ENCODE data around the gene ARHGAP22. TPM values are rescaled to one million over a fixed set of nuclear protein-coding genes. Genes with fewer than 3 reads are reported as not detected.

ARHGAP22 gene
- total RNA-seq, 1 experiment from 2014 or later, result 13.5 TPM

DNA sequence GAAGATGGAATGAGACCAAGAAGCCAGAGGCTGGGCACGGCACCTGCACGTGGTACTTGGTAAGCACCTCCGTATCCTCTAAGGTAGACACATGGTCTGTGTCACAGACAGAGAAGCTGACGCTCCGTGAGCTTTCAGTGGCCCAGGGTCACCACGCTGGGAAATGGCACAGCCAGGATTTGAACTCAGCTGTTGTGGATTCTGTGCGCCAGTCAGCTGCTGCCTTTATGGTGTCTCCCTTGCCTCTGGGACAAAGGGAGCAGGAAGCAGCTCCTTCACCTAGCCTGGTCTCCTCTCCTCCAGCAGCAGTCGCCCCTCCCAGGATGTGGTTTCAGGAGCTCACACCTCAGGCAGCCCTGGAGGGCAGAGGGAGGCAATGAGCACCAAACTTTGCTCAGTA lies 110.8 kb downstream of the ARHGAP22 start:
- Histone ChIP-seq H3K9me3 (no peaks in the 10 kb centered on the region), H3K4me3 (ENCODE audit: low read depth, low read length) (no peak overlapping the region), H3K4me1 (peaks cover 8% of the 10 kb centered on the region; the same call in 1 of the 2 replicates), H3K27me3 (replicated peaks; ENCODE audit: control insufficient read depth, insufficient read depth, low read length) (no peaks in the 10 kb centered on the region), H3K36me3 (ENCODE audit: control insufficient read depth, insufficient read depth, low read length) (no peaks in the 10 kb centered on the region)
- BruUV-seq (replicated peaks), result no TSS peak
- Mint-ChIP-seq H3K9me3 (ENCODE audit: unreplicated experiment) (no peaks in the 10 kb centered on the region), H3K36me3 (ENCODE audit: insufficient read depth, unreplicated experiment) (no peaks in the 10 kb centered on the region), H3K27ac (ENCODE audit: unreplicated experiment) (no peak overlapping the region), H3K27me3 (ENCODE audit: insufficient read depth, unreplicated experiment) (no peaks in the 10 kb centered on the region), H3K4me3 (ENCODE audit: unreplicated experiment) (no peak overlapping the region), H3K4me1 (ENCODE audit: low read depth, unreplicated experiment) (peaks cover 7% of the 10 kb centered on the region)
- TF ChIP-seq, protein P1, sequence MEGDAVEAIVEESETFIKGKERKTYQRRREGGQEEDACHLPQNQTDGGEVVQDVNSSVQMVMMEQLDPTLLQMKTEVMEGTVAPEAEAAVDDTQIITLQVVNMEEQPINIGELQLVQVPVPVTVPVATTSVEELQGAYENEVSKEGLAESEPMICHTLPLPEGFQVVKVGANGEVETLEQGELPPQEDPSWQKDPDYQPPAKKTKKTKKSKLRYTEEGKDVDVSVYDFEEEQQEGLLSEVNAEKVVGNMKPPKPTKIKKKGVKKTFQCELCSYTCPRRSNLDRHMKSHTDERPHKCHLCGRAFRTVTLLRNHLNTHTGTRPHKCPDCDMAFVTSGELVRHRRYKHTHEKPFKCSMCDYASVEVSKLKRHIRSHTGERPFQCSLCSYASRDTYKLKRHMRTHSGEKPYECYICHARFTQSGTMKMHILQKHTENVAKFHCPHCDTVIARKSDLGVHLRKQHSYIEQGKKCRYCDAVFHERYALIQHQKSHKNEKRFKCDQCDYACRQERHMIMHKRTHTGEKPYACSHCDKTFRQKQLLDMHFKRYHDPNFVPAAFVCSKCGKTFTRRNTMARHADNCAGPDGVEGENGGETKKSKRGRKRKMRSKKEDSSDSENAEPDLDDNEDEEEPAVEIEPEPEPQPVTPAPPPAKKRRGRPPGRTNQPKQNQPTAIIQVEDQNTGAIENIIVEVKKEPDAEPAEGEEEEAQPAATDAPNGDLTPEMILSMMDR (IDR thresholded peaks at IDR 0.05; ENCODE audit: insufficient read depth in 1 of 2, low read depth in 1 of 2, low read length in 1 of 2, severe bottlenecking in 1 of 2, unreplicated experiment in 1 of 2), result no peak
- intact Hi-C loops (cut with micrococcal nuclease; ENCODE audit: unreplicated experiment), result no loop called here
- ChIA-PET POLR2A (no interaction called here), CTCF (no interaction called here)
- no peak for DNase-seq

DNA sequence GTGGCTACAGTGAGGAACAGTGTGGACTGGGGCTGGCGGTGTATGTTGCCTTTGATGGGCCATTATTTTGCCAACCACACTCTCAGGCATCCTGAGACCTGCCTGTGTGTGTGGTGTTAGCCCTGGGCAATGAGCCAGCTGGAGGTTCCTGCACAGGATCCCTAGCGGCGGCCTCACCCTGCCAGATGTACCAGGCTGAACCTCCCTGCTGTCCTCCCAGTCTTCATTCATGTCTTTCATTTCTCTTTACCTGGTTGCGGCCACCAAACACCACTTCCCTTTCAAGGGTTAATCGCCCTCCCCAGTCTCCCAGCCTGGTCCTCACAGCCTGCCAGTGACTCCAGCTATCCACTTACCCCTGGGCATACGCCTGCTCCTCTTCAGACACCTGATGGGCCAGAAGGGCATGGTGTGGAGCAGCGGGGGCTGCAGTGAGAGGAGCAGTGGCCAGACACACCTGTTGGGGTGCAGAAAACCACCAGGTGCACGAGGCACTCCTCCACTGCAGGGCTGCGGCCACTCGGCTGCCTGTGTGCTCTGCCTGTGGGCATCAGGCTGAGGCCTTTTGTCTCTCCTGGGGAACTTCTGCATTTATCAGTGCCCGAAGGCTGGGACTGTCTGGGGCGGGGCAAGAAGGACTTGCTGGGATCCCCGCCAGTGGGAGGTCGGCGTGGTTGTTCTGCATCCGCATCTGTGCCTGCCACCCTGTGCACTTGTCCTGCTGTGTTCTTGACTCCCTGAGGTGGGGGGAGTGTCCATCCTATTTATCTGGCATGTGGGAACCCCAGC lies 111.6 kb downstream of the ARHGAP22 start:
- peaks cover 8% of the 10 kb centered on the region; the same call in 1 of the 2 replicates for H3K4me1 ChIP-seq
- no peaks in the 10 kb centered on the region for H3K27me3 ChIP-seq (replicated peaks; ENCODE audit: control insufficient read depth, insufficient read depth, low read length)
- no peaks in the 10 kb centered on the region for H3K36me3 ChIP-seq (ENCODE audit: control insufficient read depth, insufficient read depth, low read length)
- intact Hi-C loops (cut with micrococcal nuclease; ENCODE audit: unreplicated experiment), result no loop called here
- Mint-ChIP-seq H3K4me3 (ENCODE audit: unreplicated experiment) (no peak overlapping the region), H3K27me3 (ENCODE audit: insufficient read depth, unreplicated experiment) (no peaks in the 10 kb centered on the region), H3K27ac (ENCODE audit: unreplicated experiment) (no peak overlapping the region), H3K4me1 (ENCODE audit: low read depth, unreplicated experiment) (peaks cover 7% of the 10 kb centered on the region), H3K9me3 (ENCODE audit: unreplicated experiment) (no peaks in the 10 kb centered on the region), H3K36me3 (ENCODE audit: insufficient read depth, unreplicated experiment) (no peaks in the 10 kb centered on the region)
- no peak overlapping the region for H3K4me3 ChIP-seq (ENCODE audit: low read depth, low read length)
- BruUV-seq (replicated peaks), result no TSS peak
- DNase-seq, result no peak
- TF ChIP-seq, protein P1 (IDR thresholded peaks at IDR 0.05; ENCODE audit: insufficient read depth in 1 of 2, low read depth in 1 of 2, low read length in 1 of 2, severe bottlenecking in 1 of 2, unreplicated experiment in 1 of 2), result no peak
- ChIA-PET POLR2A (no interaction called here), CTCF (no interaction called here)
- no peaks in the 10 kb centered on the region for H3K9me3 ChIP-seq

DNA sequence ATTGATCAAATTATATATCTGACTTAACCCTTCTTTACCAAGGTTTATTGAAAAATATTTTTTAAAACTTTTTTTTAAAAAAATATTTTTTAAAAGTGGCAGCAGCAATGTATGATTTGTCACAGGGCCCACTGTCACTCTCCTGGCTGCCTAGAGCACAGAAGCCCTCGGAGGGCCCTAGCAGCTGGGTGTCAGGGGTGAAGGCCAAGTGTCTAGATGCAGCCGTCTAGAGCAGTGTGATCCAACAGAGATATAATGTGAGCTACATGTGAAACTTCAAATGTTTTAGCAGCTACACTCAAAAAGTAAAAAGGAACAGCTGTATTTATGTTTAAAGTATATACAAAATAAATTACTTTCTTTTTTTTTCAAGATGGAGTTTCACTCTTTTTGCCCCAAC lies 112.7 kb downstream of the ARHGAP22 start:
- DNase-seq, result no peak
- Mint-ChIP-seq H3K9me3 (ENCODE audit: unreplicated experiment) (no peaks in the 10 kb centered on the region), H3K4me3 (ENCODE audit: unreplicated experiment) (no peak overlapping the region), H3K27me3 (ENCODE audit: insufficient read depth, unreplicated experiment) (no peaks in the 10 kb centered on the region), H3K27ac (ENCODE audit: unreplicated experiment) (no peak overlapping the region), H3K4me1 (ENCODE audit: low read depth, unreplicated experiment) (peaks cover 7% of the 10 kb centered on the region), H3K36me3 (ENCODE audit: insufficient read depth, unreplicated experiment) (no peaks in the 10 kb centered on the region)
- Histone ChIP-seq H3K27me3 (replicated peaks; ENCODE audit: control insufficient read depth, insufficient read depth, low read length) (no peaks in the 10 kb centered on the region), H3K4me1 (peaks cover 8% of the 10 kb centered on the region; the same call in 1 of the 2 replicates), H3K4me3 (ENCODE audit: low read depth, low read length) (no peak overlapping the region), H3K9me3 (no peaks in the 10 kb centered on the region), H3K36me3 (ENCODE audit: control insufficient read depth, insufficient read depth, low read length) (no peaks in the 10 kb centered on the region)
- TF ChIP-seq, protein P1 (IDR thresholded peaks at IDR 0.05; ENCODE audit: insufficient read depth in 1 of 2, low read depth in 1 of 2, low read length in 1 of 2, severe bottlenecking in 1 of 2, unreplicated experiment in 1 of 2), result no peak
- CTCF ChIA-PET, result interaction anchor here (0.7 kb wide), 1 partner anchor 129 kb away, joined by 3 read pairs; no protein-coding TSS in a partner anchor
- intact Hi-C loops (cut with micrococcal nuclease; ENCODE audit: unreplicated experiment), result no loop called here
- POLR2A ChIA-PET, result no interaction called here
- BruUV-seq (replicated peaks), result no TSS peak

Data from Caco-2 (cell line).